ENCODE results near the gene TFPI.

TFPI gene

GRCh38 chr2:187459256-187459655 lies 95.0 kb downstream of the TFPI start:
- no peak for TF ChIP-seq TAF1 (IDR thresholded peaks at IDR 0.05; ENCODE audit: low read depth)
- TF ChIP-seq TCF12 (IDR thresholded peaks at IDR 0.05; ENCODE audit: low read depth) = no peak
- no peak for TF ChIP-seq EP300 (IDR thresholded peaks at IDR 0.05; ENCODE audit: borderline replicate concordance)
- no peak for TF ChIP-seq ZBTB7A (IDR thresholded peaks at IDR 0.05; ENCODE audit: low read depth)
- no peak for TF ChIP-seq RAD21 (IDR thresholded peaks at IDR 0.05; ENCODE audit: low read depth)
- no peak for TF ChIP-seq CEBPB (IDR thresholded peaks at IDR 0.05)
- no peak for TF ChIP-seq MAX (IDR thresholded peaks at IDR 0.05)
- TF ChIP-seq EGR1 (IDR thresholded peaks at IDR 0.05) = no peak
- TF ChIP-seq FOXM1 (IDR thresholded peaks at IDR 0.05; ENCODE audit: borderline replicate concordance, low read depth) = no peak
- TF ChIP-seq NFIC (IDR thresholded peaks at IDR 0.05) = no peak
- TF ChIP-seq, protein P1, sequence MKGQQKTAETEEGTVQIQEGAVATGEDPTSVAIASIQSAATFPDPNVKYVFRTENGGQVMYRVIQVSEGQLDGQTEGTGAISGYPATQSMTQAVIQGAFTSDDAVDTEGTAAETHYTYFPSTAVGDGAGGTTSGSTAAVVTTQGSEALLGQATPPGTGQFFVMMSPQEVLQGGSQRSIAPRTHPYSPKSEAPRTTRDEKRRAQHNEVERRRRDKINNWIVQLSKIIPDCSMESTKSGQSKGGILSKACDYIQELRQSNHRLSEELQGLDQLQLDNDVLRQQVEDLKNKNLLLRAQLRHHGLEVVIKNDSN (IDR thresholded peaks at IDR 0.05) = no peak
- no peak for TF ChIP-seq TEAD4 (IDR thresholded peaks at IDR 0.05)
- no peak for TF ChIP-seq REST (IDR thresholded peaks at IDR 0.05; ENCODE audit: low read depth)
- no peak for TF ChIP-seq YY1 (IDR thresholded peaks at IDR 0.05; ENCODE audit: low read depth)
- no peak for TF ChIP-seq CREB1 (IDR thresholded peaks at IDR 0.05; ENCODE audit: low read depth)

- no peak for TF ChIP-seq TAF1 (IDR thresholded peaks at IDR 0.05; ENCODE audit: low read depth)
- TF ChIP-seq RAD21 (IDR thresholded peaks at IDR 0.05; ENCODE audit: low read depth) = peak; percentile 78
- TF ChIP-seq EP300 (IDR thresholded peaks at IDR 0.05; ENCODE audit: borderline replicate concordance) = no peak
- TF ChIP-seq TCF12 (IDR thresholded peaks at IDR 0.05; ENCODE audit: low read depth) = no peak
- no peak for TF ChIP-seq CEBPB (IDR thresholded peaks at IDR 0.05)
These were observed 101.1 kb downstream of the TFPI start for GRCh38 chr2:187453078-187453641.

DNA sequence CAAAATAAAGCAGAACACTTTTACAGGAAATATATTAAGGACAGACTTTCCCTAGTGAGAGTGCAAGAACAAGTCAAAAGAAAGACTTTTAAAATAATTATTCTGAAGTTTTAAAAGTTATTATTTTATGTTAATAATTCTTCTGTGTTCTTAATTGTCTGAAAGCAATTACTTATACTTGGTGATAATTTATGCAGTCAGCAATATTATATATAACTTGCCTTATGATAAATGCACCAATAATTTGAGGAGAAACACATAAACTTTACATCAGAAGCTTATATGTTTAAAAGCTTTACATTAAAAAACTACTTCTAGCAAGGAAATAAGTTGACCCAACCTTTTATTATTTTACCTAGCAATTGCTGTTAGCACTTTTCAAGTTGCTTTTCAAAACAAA lies 102.7 kb downstream of the TFPI start:
- TF ChIP-seq TEAD4 (IDR thresholded peaks at IDR 0.05) = no peak
- TF ChIP-seq FOXM1 (IDR thresholded peaks at IDR 0.05; ENCODE audit: borderline replicate concordance, low read depth) = no peak
- no peak for TF ChIP-seq TAF1 (IDR thresholded peaks at IDR 0.05; ENCODE audit: low read depth)
- no peak for TF ChIP-seq EGR1 (IDR thresholded peaks at IDR 0.05)
- TF ChIP-seq MAX (IDR thresholded peaks at IDR 0.05) = no peak
- TF ChIP-seq ZBTB7A (IDR thresholded peaks at IDR 0.05; ENCODE audit: low read depth) = no peak
- no peak for TF ChIP-seq EP300 (IDR thresholded peaks at IDR 0.05; ENCODE audit: borderline replicate concordance)
- TF ChIP-seq TCF12 (IDR thresholded peaks at IDR 0.05; ENCODE audit: low read depth) = no peak
- no peak for TF ChIP-seq CREB1 (IDR thresholded peaks at IDR 0.05; ENCODE audit: low read depth)
- no peak for TF ChIP-seq REST (IDR thresholded peaks at IDR 0.05; ENCODE audit: low read depth)
- TF ChIP-seq, protein P1 (IDR thresholded peaks at IDR 0.05) = no peak

- no peak for TF ChIP-seq YY1 (IDR thresholded peaks at IDR 0.05; ENCODE audit: low read depth)
- TF ChIP-seq CREB1 (IDR thresholded peaks at IDR 0.05; ENCODE audit: low read depth) = no peak
- TF ChIP-seq RAD21 (IDR thresholded peaks at IDR 0.05; ENCODE audit: low read depth) = no peak
- no peak for TF ChIP-seq NFIC (IDR thresholded peaks at IDR 0.05)
- TF ChIP-seq REST (IDR thresholded peaks at IDR 0.05; ENCODE audit: low read depth) = no peak
- no peak for TF ChIP-seq TCF12 (IDR thresholded peaks at IDR 0.05; ENCODE audit: low read depth)
- no peak for TF ChIP-seq MAX (IDR thresholded peaks at IDR 0.05)
- no peak for TF ChIP-seq ZBTB7A (IDR thresholded peaks at IDR 0.05; ENCODE audit: low read depth)
- no peak for TF ChIP-seq EP300 (IDR thresholded peaks at IDR 0.05; ENCODE audit: borderline replicate concordance)
- no peak for TF ChIP-seq EGR1 (IDR thresholded peaks at IDR 0.05)
These were observed 106.9 kb downstream of the TFPI start for GRCh38 chr2:187447336-187447735.
